Neutrophil (primary cell): ENCODE measurements around the gene MRPS35.
A peak's percentile ranks its signal among the peaks of the same experiment; 100 is the strongest.

Experiments used
- H3K27ac ChIP-seq: fragments of 200-600 bp; sonication (generic); 2 replicates; pipeline ENCODE4 v1.5.1; 2016; ENCODE audit warnings: mild to moderate bottlenecking, moderate library complexity
- H3K27me3 ChIP-seq: fragments of 200-600 bp; sonication (generic); 2 replicates; pipeline ENCODE4 v1.6.0; 2016; ENCODE audit warnings: mild to moderate bottlenecking
- H3K36me3 ChIP-seq: fragments of 200-600 bp; sonication (generic); 2 replicates; pipeline ENCODE4 v1.5.1; 2017
- H3K4me1 ChIP-seq, 2 experiments: fragments of 200-600 bp in 1 of 2; sonication (generic) in 1 of 2; 1 replicate in 1 of 2; 2 replicates in 1 of 2; pipeline versions ENCODE4 v1.5.1 to v1.6.1; 2013 to 2016; ENCODE audit warnings: low read depth in 1 of 2, low read length in 1 of 2, mild to moderate bottlenecking in 1 of 2, moderate library complexity in 1 of 2; ENCODE audit not compliant: control insufficient read depth in 1 of 2, insufficient read depth in 1 of 2
- H3K4me3 ChIP-seq, 2 experiments: fragments of 200-600 bp in 1 of 2; sonication (generic) in 1 of 2; 1 replicate in 1 of 2; 2 replicates in 1 of 2; pipeline ENCODE4 v1.5.1; 2013 to 2016; ENCODE audit warnings: low read depth in 1 of 2, low read length in 1 of 2, mild to moderate bottlenecking in 1 of 2, moderate library complexity in 1 of 2
- H3K9me3 ChIP-seq: fragments of 200-600 bp; sonication (generic); 2 replicates; pipeline ENCODE4 v1.5.1; 2016
- CTCF ChIP-seq: fragments of 200-600 bp; sonication (generic); IDR thresholded peaks from 2 replicates; pipeline ENCODE4 v1.5.1; 2016; ENCODE audit warnings: antibody characterized with exemption

MRPS35 gene

GRCh38 chr12:27782481-27782880, 71.8 kb downstream of the MRPS35 start:
- no peaks in the 10 kb centered on the region for H3K9me3 ChIP-seq
- no peak overlapping the region for H3K4me3 ChIP-seq
- no peak overlapping the region for H3K27ac ChIP-seq
- peaks cover 26 to 30% of the 10 kb centered on the region in 2 experiments for H3K4me1 ChIP-seq
- H3K27me3 ChIP-seq: no peaks in the 10 kb centered on the region
- H3K36me3 ChIP-seq: no peaks in the 10 kb centered on the region
- TF ChIP-seq CTCF: no peak

DNA sequence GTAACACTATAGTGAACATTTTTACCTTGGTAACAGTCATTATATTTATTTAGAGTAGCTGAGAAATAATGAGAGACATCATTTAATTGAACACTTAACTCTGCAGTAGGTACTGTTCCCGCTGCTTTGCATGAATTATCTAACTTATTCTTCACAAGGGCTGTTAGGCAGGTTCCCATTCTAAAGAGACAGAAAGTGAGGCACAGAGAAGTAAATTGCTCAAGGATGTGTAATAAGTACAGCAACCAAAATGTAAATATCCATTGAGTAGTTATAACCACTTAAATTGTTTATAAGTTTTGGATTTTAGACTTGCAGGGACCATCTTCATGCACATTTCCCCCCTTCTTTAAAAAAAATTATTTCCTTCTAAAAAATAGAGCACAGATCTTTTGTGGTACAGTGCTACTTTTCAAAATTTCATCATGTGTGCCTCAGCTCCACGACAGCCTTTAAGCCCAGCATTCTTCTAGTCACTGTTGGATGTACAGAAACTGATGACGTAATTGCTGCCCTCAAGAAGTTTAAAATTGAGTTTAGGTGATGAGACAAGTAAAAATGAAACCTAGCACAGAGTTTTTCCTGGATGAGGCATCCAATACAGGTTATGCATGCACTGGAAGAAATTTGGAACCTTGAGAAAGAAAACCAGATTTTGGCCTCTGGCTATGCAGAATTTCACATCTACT, 75.4 kb downstream of the MRPS35 start:
- peak overlapping the region in 1 of 2 experiments; percentile 3 for H3K4me3 ChIP-seq
- TF ChIP-seq CTCF: no peak
- no peaks in the 10 kb centered on the region for H3K9me3 ChIP-seq
- H3K4me1 ChIP-seq: peaks cover 13 to 17% of the 10 kb centered on the region in 2 experiments
- no peaks in the 10 kb centered on the region for H3K27me3 ChIP-seq
- H3K36me3 ChIP-seq: peaks cover 1% of the 10 kb centered on the region
- H3K27ac ChIP-seq: peak overlapping the region; percentile 71

GRCh38 chr12:27787559-27787958, 76.9 kb downstream of the MRPS35 start:
- TF ChIP-seq CTCF: no peak
- Histone ChIP-seq H3K9me3 (no peaks in the 10 kb centered on the region), H3K4me1 (peaks cover 11 to 15% of the 10 kb centered on the region in 2 experiments), H3K27ac (no peak overlapping the region), H3K27me3 (no peaks in the 10 kb centered on the region), H3K36me3 (peaks cover 14% of the 10 kb centered on the region), H3K4me3 (no peak overlapping the region)

DNA sequence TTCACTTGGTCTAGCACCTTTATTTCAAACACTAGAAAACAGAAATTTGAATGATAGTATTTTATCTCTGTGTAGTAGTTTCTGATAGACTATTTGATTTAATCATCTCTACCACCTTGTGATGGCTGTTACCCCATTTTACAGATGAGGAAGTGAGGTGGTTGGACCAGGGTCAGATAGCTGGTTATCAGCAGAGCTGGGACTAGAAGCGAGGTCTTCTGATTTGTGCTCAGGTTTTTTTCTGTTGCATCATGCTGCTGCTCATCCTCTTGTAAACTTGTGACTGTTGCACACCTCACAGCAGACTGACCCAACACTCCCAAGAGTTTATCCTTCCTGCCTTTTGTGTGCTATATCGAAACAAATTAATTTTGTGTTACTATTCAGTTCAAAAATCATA, 79.5 kb downstream of the MRPS35 start:
- H3K4me1 ChIP-seq: peaks cover 11 to 14% of the 10 kb centered on the region in 2 experiments
- no peaks in the 10 kb centered on the region for H3K27me3 ChIP-seq
- H3K36me3 ChIP-seq: peaks cover 18% of the 10 kb centered on the region
- no peak overlapping the region for H3K4me3 ChIP-seq
- H3K27ac ChIP-seq: no peak overlapping the region
- TF ChIP-seq CTCF: no peak
- H3K9me3 ChIP-seq: no peaks in the 10 kb centered on the region

GRCh38 chr12:27794818-27795584, 84.4 kb downstream of the MRPS35 start:
- Histone ChIP-seq H3K36me3 (peaks cover 46% of the 10 kb centered on the region), H3K4me3 (no peak overlapping the region), H3K9me3 (no peaks in the 10 kb centered on the region), H3K27ac (no peak overlapping the region), H3K4me1 (peaks cover 0 to 2% of the 10 kb centered on the region in 2 experiments), H3K27me3 (no peaks in the 10 kb centered on the region)
- TF ChIP-seq CTCF: no peak
